ENCODE data around the gene KANK2. TPM values are rescaled to one million over a fixed set of nuclear protein-coding genes. Genes with fewer than 3 reads are reported as not detected.
A peak's percentile ranks its signal among the peaks of the same experiment; 100 is the strongest.
"Not testable (repeated sequence)": the region's sequence is repeated elsewhere in the genome, so short reads cannot be mapped to it uniquely, and the experiment has no call there.

Gene KANK2
- total RNA-seq, 1 experiment from 2014 or later: 75.1 TPM

- DNase-seq (ENCODE audit: low read depth): no peak
Observed at GRCh38 chr19:11172576-11172975, 24.8 kb downstream of the KANK2 start.

- DNase-seq (ENCODE audit: low read depth): no peak
Observed at GRCh38 chr19:11171144-11171543, 26.2 kb downstream of the KANK2 start.

- DNase-seq (ENCODE audit: low read depth): no peak
Observed at GRCh38 chr19:11169896-11170678, 27.3 kb downstream of the KANK2 start.

GRCh38 chr19:11168568-11168967 lies 28.8 kb downstream of the KANK2 start:
- DNase-seq (ENCODE audit: low read depth): peak; percentile 92

- DNase-seq (ENCODE audit: low read depth): no peak
Observed at GRCh38 chr19:11166281-11167142, 30.8 kb downstream of the KANK2 start.

- no peak for DNase-seq (ENCODE audit: low read depth)
Observed at GRCh38 chr19:11165486-11166030, 31.8 kb downstream of the KANK2 start.

- no peak for DNase-seq (ENCODE audit: low read depth)
Observed at GRCh38 chr19:11164879-11165406, 32.4 kb downstream of the KANK2 start.

GRCh38 chr19:11164296-11164695 lies 33.0 kb downstream of the KANK2 start:
- DNase-seq (ENCODE audit: low read depth): no peak

GRCh38 chr19:11160440-11160768 lies 36.9 kb downstream of the KANK2 start:
- DNase-seq (ENCODE audit: low read depth): not testable (repeated sequence)

- no peak for DNase-seq (ENCODE audit: low read depth)
Observed at GRCh38 chr19:11159598-11160439, 37.5 kb downstream of the KANK2 start.

GRCh38 chr19:11155373-11156120 lies 41.8 kb downstream of the KANK2 start, which contains the start of gene SPC24:
Gene SPC24 (minus strand): TSS chr19:11155782. CDS start chr19:11155776, 6 bp downstream.
- peak; percentile 99 for DNase-seq (ENCODE audit: low read depth)

GRCh38 chr19:11154683-11155047 lies 42.7 kb downstream of the KANK2 start:
- no peak for DNase-seq (ENCODE audit: low read depth)

GRCh38 chr19:11152318-11153062 lies 44.9 kb downstream of the KANK2 start:
- DNase-seq (ENCODE audit: low read depth): no peak

- no peak for DNase-seq (ENCODE audit: low read depth)
Observed at GRCh38 chr19:11151181-11151580, 46.2 kb downstream of the KANK2 start.

- no peak for DNase-seq (ENCODE audit: low read depth)
Observed at GRCh38 chr19:11148001-11148400, 49.3 kb downstream of the KANK2 start.

- no peak for DNase-seq (ENCODE audit: low read depth)
Observed at GRCh38 chr19:11145536-11145924, 51.8 kb downstream of the KANK2 start.

GRCh38 chr19:11142528-11143171 lies 54.7 kb downstream of the KANK2 start:
- peak; percentile 98 for DNase-seq (ENCODE audit: low read depth)

- peak; percentile 26 for DNase-seq (ENCODE audit: low read depth)
Observed at GRCh38 chr19:11141937-11142527, 55.3 kb downstream of the KANK2 start.

GRCh38 chr19:11140896-11141295 lies 56.4 kb downstream of the KANK2 start:
- no peak for DNase-seq (ENCODE audit: low read depth)

Measured in Daoy (cell line).